Activated CD8-positive, alpha-beta T cell treated with anti-CD3 and anti-CD28 coated beads for 36 hours (primary cell): ENCODE measurements around the gene CACUL1. TPM values are rescaled to one million over a fixed set of nuclear protein-coding genes. Genes with fewer than 3 reads are reported as not detected.

ENCODE experiments used
- ATAC-seq: fragments of 200-7000 bp; cut with Tn5 transposase; one replicate; pipeline ENCODE4 v1.10.0; 2021; ENCODE audit warnings: mild to moderate bottlenecking, moderate library complexity
- CTCF ChIA-PET: fragments of 350-600 bp; sonication (Branson Sonifier 250); formaldehyde crosslinking; loops from one replicate; lab custom pipeline; 2021; ENCODE audit warnings: antibody characterized with exemption; lab: Charles Lee
- POLR2A ChIA-PET: fragments of 350-600 bp; sonication (Branson Sonifier 250); formaldehyde crosslinking; loops from one replicate; lab custom pipeline; 2021; ENCODE audit warnings: antibody characterized with exemption; lab: Charles Lee
- DNase-seq: peaks from one replicate; pipeline ENCODE4 v3.0.0-alpha.2; 2020
- H3K27ac Mint-ChIP-seq: one replicate; pipeline ENCODE4 v1.8.0; 2021; ENCODE audit warnings: mild to moderate bottlenecking, mixed read lengths
- H3K27me3 Mint-ChIP-seq: one replicate; pipeline ENCODE4 v1.8.0; 2021; ENCODE audit warnings: mixed read lengths
- H3K36me3 Mint-ChIP-seq: one replicate; pipeline ENCODE4 v1.8.0; 2021; ENCODE audit warnings: low read depth, mixed read lengths
- H3K4me1 Mint-ChIP-seq: one replicate; pipeline ENCODE4 v1.8.0; 2021; ENCODE audit warnings: low read depth, mixed read lengths
- H3K4me3 Mint-ChIP-seq: one replicate; pipeline ENCODE4 v1.8.0; 2021; ENCODE audit warnings: mild to moderate bottlenecking, moderate library complexity, mixed read lengths
- H3K9me3 Mint-ChIP-seq: one replicate; pipeline ENCODE4 v1.8.0; 2021; ENCODE audit warnings: mixed read lengths
- intact Hi-C: fragments of 100-400 bp; cut with micrococcal nuclease; formaldehyde crosslinking; loops from one replicate; pipeline ENCODE4 v1.10.0; 2022
- total RNA-seq, 2 experiments: library from RNA; stranded (reverse); gene quantifications; one replicate each; pipeline ENCODE4 v1.2.3, GENCODE V29; 2021
- TF ChIP-seq, protein P1 (sequence below): fragments of 200-600 bp; IDR thresholded peaks from one replicate; pipeline ENCODE4 v1.8.0; 2022; ENCODE audit warnings: antibody characterized with exemption, mild to moderate bottlenecking

Gene CACUL1
- total RNA-seq, 2 experiments from 2014 or later, result 25.6 to 26.1 TPM

DNA sequence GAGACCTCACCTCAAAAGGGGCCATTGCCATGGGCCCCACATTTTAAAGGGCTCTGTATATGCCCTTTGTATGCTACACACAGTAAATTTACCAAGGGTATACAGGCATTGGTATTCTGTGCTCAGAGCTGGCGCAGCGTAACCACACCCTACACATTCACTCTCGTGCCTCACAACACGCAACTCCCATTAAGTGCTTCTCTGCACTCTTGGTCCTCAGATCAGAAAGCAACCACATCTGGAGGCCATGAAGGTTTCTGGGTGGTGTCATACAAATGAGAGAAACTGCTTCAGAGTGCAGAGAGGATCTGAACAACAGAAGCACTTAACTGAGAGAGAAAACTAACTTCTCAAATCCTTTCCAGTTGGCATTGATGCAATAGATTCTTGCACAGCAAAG lies 9.4 kb upstream of the CACUL1 start:
- TF ChIP-seq, protein P1, sequence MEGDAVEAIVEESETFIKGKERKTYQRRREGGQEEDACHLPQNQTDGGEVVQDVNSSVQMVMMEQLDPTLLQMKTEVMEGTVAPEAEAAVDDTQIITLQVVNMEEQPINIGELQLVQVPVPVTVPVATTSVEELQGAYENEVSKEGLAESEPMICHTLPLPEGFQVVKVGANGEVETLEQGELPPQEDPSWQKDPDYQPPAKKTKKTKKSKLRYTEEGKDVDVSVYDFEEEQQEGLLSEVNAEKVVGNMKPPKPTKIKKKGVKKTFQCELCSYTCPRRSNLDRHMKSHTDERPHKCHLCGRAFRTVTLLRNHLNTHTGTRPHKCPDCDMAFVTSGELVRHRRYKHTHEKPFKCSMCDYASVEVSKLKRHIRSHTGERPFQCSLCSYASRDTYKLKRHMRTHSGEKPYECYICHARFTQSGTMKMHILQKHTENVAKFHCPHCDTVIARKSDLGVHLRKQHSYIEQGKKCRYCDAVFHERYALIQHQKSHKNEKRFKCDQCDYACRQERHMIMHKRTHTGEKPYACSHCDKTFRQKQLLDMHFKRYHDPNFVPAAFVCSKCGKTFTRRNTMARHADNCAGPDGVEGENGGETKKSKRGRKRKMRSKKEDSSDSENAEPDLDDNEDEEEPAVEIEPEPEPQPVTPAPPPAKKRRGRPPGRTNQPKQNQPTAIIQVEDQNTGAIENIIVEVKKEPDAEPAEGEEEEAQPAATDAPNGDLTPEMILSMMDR, result no peak
- ATAC-seq, result no peak
- intact Hi-C loops, result no loop called here

DNA sequence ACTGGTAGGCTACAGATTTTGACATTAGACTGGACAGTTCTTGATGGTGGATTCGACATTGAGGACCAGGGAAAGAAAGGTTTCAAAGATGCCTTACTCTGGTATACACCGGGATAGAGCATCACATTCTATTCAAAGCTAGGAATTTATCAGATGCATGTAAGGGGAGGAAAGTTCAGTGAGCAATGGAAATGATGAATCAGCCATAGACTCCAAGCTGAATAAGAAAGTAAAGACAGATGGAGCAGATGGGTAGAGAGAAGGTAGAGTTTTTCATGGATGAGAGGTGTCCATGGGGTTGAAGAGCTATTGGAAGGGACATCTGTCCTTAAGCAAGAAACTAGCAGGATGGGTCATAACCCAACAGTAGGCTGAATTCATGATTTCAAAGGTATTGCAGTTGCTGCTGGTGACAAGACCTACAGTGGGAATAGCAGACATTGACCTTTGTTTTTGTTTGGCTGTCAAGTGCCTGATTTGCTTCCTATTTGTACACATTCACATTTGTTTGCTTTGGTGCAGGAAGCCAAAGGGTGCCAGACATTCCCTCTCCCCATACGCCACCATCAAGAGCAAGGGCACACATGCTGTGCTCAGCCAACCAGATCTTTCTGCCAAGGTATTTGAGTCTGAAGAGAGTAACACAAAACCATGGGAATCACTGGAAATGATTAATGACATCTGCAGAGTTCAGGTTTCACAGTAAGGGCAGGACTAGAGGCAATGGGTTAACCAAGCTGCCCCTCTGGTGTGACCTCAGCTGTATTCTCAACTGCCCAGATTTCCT lies 8.6 kb upstream of the CACUL1 start:
- CTCF ChIA-PET, result interaction anchor here (1.3 kb wide), 1 partner anchor 44 kb away, joined by 4 read pairs; no protein-coding TSS in a partner anchor
- TF ChIP-seq, protein P1, result no peak
- no peaks in the 10 kb centered on the region for H3K9me3 Mint-ChIP-seq
- no peak overlapping the region for H3K27ac Mint-ChIP-seq
- POLR2A ChIA-PET, result interaction anchor here (1.4 kb wide), 1 partner anchor 8 kb away, joined by 3 read pairs; the partner anchor contains the start of gene CACUL1
- no peak overlapping the region for H3K4me3 Mint-ChIP-seq
- no peaks in the 10 kb centered on the region for H3K27me3 Mint-ChIP-seq
- intact Hi-C loops, result no loop called here
- H3K4me1 Mint-ChIP-seq, result no peaks in the 10 kb centered on the region
- DNase-seq (no peak), ATAC-seq (no peak)
- no peaks in the 10 kb centered on the region for H3K36me3 Mint-ChIP-seq

More for the DNA sequence above, 9.4 kb upstream of the CACUL1 start:
- DNase-seq, result no peak
- POLR2A ChIA-PET, result interaction anchor here (1.4 kb wide), 1 partner anchor 9 kb away, joined by 3 read pairs; the partner anchor contains the start of gene CACUL1
- H3K9me3 Mint-ChIP-seq, result no peaks in the 10 kb centered on the region
- H3K27ac Mint-ChIP-seq, result no peak overlapping the region
- no peaks in the 10 kb centered on the region for H3K36me3 Mint-ChIP-seq
- CTCF ChIA-PET, result interaction anchor here (1.3 kb wide), 1 partner anchor 44 kb away, joined by 4 read pairs; no protein-coding TSS in a partner anchor
- no peaks in the 10 kb centered on the region for H3K4me1 Mint-ChIP-seq
- no peaks in the 10 kb centered on the region for H3K27me3 Mint-ChIP-seq
- H3K4me3 Mint-ChIP-seq, result no peak overlapping the region

- ATAC-seq (no peak), DNase-seq (no peak)
- TF ChIP-seq, protein P1, result no peak
- intact Hi-C loops, result no loop called here
- Mint-ChIP-seq H3K4me1 (peaks cover 2% of the 10 kb centered on the region), H3K27ac (no peak overlapping the region), H3K9me3 (no peaks in the 10 kb centered on the region), H3K4me3 (no peak overlapping the region), H3K36me3 (no peaks in the 10 kb centered on the region), H3K27me3 (peaks cover 6% of the 10 kb centered on the region)
- POLR2A ChIA-PET, result no interaction called here
- CTCF ChIA-PET, result no interaction called here
Measured at GRCh38 chr10:118760265-118760664, 5.5 kb upstream of the CACUL1 start.

GRCh38 chr10:118758449-118758848 lies 3.7 kb upstream of the CACUL1 start:
- no peak overlapping the region for H3K4me3 Mint-ChIP-seq
- CTCF ChIA-PET, result no interaction called here
- intact Hi-C loops, result no loop called here
- H3K9me3 Mint-ChIP-seq, result no peaks in the 10 kb centered on the region
- H3K36me3 Mint-ChIP-seq, result no peaks in the 10 kb centered on the region
- no peak overlapping the region for H3K27ac Mint-ChIP-seq
- POLR2A ChIA-PET, result interaction anchor here (0.6 kb wide), 1 partner anchor 19 kb away, joined by 3 read pairs; no protein-coding TSS in a partner anchor
- H3K27me3 Mint-ChIP-seq, result peaks cover 6% of the 10 kb centered on the region
- DNase-seq (no peak), ATAC-seq (no peak)
- peaks cover 5% of the 10 kb centered on the region for H3K4me1 Mint-ChIP-seq
- TF ChIP-seq, protein P1, result no peak

GRCh38 chr10:118754229-118754555 lies 578 bp downstream of the CACUL1 start:
- POLR2A ChIA-PET, result interaction anchor here (0.9 to 2.2 kb wide), 9 partner anchors 12 to 50 kb away, joined by 3 to 10 read pairs (median 4); no protein-coding TSS in a partner anchor
- intact Hi-C loops, result no loop called here
- TF ChIP-seq, protein P1, result no peak
- Mint-ChIP-seq H3K4me3 (peak overlapping the region; percentile 92), H3K9me3 (no peaks in the 10 kb centered on the region), H3K27me3 (peaks cover 6% of the 10 kb centered on the region), H3K36me3 (peaks cover 4% of the 10 kb centered on the region), H3K4me1 (peaks cover 33% of the 10 kb centered on the region), H3K27ac (peak overlapping the region; percentile 84)
- peak; percentile 60 for DNase-seq
- CTCF ChIA-PET, result interaction anchor here (0.8 to 2.7 kb wide), 9 partner anchors 13 to 1380 kb away, joined by 3 to 16 read pairs (median 4); no protein-coding TSS in a partner anchor
- peak; percentile 5 for ATAC-seq
